ENCODE results near the gene AHDC1. TPM values are rescaled to one million over a fixed set of nuclear protein-coding genes. Genes with fewer than 3 reads are reported as not detected.

Gene AHDC1
- total and polyA plus RNA-seq, 9 of the 15 experiments (the other 6 are each of a cell fraction or from before 2014, with no cell fraction given): 0.21 to 36.4 (median 4.7) TPM

DNA sequence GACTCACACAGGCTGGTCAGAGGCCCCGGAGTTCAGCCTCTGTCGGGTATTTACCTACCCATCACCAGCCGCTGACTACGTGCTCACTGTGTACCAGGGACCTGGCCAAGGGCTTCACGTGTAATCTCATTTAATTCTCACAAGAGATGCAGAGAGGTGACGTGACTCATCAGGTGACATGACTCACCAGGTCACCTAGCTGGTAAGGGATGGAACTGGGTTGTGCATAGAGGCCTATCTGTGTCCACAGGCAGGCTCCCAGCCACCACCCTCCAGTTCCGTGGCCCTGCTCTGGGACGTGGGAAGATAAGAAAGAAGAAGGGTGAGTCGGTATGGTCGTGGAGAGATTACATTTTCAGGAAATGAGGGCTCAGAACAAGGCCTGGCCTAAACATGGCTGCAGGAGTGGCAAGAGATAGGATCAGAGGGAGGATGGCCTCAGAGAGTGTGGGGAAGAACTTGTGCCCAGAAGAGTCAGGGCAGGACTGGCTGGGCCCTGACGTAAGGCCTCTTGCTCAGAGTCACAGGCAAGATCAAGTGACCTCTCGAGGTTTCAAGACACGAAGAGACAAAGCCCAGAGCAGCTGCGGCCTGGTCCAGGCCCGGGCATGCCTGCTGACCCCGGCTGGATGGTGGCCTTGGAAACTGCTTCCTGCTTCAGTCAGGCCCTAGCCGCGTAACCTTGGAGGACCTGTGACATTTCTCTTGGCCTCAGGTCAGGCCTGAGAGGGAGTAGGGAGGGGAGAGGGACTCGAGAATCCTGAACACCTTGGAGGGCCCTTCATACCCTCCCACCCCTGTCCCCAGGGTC lies 61.3 kb downstream of the AHDC1 start (continued):
- peak; percentile 71 for TF ChIP-seq RBBP5 (IDR thresholded peaks at IDR 0.05; ENCODE audit: borderline replicate concordance, insufficient read depth, low read length, poor library complexity, severe bottlenecking)
- no peak for TF ChIP-seq SIX5 (IDR thresholded peaks at IDR 0.05; ENCODE audit: borderline replicate concordance in 1 of 2, insufficient read depth in 1 of 2, low read depth in 1 of 2, low read length in 2 of 2)
- no peak for TF ChIP-seq GABPB2 (CRISPR knock-in tag; conservative IDR thresholded peaks at IDR 0.05)
- TF ChIP-seq, protein P1, sequence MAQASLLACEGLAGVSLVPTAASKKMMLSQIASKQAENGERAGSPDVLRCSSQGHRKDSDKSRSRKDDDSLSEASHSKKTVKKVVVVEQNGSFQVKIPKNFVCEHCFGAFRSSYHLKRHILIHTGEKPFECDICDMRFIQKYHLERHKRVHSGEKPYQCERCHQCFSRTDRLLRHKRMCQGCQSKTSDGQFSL (CRISPR knock-in tag; IDR thresholded peaks at IDR 0.05): peak; percentile 20; the same call in 1 of the 2 replicates
- TF ChIP-seq, protein P1 (tag; IDR thresholded peaks at IDR 0.05): peak in 1 of 2 experiments; percentile 95; a peak in 2 of 4 replicates
- TF ChIP-seq, protein P2, sequence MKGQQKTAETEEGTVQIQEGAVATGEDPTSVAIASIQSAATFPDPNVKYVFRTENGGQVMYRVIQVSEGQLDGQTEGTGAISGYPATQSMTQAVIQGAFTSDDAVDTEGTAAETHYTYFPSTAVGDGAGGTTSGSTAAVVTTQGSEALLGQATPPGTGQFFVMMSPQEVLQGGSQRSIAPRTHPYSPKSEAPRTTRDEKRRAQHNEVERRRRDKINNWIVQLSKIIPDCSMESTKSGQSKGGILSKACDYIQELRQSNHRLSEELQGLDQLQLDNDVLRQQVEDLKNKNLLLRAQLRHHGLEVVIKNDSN (CRISPR knock-in tag; IDR thresholded peaks at IDR 0.05): peak; percentile 85
- TF ChIP-seq NR2F6 (CRISPR knock-in tag; IDR thresholded peaks at IDR 0.05): no peak
- TF ChIP-seq DDX20 (tag; IDR thresholded peaks at IDR 0.05; ENCODE audit: low read depth): peak; percentile 92
- TF ChIP-seq RBM39 (optimal IDR thresholded peaks at IDR 0.05; ENCODE audit: low read depth, low read length): no peak
- TF ChIP-seq, protein P3, sequence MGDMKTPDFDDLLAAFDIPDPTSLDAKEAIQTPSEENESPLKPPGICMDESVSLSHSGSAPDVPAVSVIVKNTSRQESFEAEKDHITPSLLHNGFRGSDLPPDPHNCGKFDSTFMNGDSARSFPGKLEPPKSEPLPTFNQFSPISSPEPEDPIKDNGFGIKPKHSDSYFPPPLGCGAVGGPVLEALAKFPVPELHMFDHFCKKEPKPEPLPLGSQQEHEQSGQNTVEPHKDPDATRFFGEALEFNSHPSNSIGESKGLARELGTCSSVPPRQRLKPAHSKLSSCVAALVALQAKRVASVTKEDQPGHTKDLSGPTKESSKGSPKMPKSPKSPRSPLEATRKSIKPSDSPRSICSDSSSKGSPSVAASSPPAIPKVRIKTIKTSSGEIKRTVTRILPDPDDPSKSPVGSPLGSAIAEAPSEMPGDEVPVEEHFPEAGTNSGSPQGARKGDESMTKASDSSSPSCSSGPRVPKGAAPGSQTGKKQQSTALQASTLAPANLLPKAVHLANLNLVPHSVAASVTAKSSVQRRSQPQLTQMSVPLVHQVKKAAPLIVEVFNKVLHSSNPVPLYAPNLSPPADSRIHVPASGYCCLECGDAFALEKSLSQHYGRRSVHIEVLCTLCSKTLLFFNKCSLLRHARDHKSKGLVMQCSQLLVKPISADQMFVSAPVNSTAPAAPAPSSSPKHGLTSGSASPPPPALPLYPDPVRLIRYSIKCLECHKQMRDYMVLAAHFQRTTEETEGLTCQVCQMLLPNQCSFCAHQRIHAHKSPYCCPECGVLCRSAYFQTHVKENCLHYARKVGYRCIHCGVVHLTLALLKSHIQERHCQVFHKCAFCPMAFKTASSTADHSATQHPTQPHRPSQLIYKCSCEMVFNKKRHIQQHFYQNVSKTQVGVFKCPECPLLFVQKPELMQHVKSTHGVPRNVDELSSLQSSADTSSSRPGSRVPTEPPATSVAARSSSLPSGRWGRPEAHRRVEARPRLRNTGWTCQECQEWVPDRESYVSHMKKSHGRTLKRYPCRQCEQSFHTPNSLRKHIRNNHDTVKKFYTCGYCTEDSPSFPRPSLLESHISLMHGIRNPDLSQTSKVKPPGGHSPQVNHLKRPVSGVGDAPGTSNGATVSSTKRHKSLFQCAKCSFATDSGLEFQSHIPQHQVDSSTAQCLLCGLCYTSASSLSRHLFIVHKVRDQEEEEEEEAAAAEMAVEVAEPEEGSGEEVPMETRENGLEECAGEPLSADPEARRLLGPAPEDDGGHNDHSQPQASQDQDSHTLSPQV (IDR thresholded peaks at IDR 0.05): peak; percentile 100
- no peak for TF ChIP-seq ZC3H4 (CRISPR knock-in tag; IDR thresholded peaks at IDR 0.05; ENCODE audit: borderline replicate concordance)
- no peak for TF ChIP-seq ZNF778 (CRISPR knock-in tag; IDR thresholded peaks at IDR 0.05)
- no peak for TF ChIP-seq NFIX (CRISPR knock-in tag; IDR thresholded peaks at IDR 0.05; ENCODE audit: low read depth)
- peak; percentile 48; the same call in 1 of the 2 replicates for TF ChIP-seq ZNF263 (CRISPR knock-in tag; IDR thresholded peaks at IDR 0.05; ENCODE audit: borderline replicate concordance)
- TF ChIP-seq, protein P4, sequence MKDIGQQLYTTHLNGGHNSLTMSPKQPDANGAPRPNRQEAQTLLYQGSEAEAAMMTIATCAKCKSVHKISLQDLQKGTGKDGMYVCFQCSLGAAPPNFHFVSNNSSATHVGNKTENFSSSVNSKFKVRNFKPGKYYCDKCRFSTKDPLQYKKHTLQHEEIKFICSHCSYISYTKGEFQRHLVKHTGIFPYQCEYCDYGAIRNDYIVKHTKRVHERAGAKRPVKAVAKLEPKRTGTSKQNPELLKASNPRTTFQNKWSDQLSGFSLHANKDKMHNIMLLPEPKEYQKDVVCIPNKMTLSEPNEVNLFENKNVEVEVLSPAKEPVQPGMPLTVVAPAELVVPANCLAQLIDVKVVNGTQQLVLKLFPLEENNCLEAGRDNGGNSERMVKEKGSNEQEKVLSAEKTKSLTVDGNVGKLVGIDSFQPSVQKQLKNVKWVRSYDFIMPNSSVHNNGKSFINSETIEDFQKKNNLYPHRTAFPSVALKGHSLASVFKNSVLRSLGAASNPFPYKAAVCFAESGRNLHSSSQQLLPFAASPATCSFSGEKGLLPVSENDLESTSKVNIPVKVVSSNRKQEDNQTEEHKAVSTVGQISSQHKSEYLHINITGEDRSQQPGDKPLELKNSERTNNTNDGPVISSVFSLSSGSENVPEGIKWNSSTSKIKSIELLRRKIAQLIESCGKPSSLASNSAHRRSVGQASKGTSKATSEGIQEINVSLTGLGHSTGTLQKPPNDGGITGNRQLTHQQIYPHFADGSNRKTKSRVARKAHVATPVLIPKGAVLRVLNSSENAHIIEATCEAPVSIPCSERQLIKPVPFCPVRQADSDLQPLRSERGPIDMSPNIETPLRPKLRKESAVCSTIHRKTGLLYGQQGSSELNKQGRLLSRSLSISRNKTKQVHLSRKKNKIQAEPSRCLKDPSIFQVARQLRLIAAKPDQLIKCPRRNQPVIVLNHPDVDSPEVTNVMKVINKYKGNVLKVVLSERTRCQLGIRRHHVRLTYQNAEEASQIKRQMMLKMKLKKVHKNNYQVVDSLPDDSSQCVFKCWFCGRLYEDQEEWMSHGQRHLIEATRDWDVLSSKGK (CRISPR knock-in tag; IDR thresholded peaks at IDR 0.05): no peak
- TF ChIP-seq ZNF780A (CRISPR knock-in tag; IDR thresholded peaks at IDR 0.05): no peak
- TF ChIP-seq PTBP1 (IDR thresholded peaks at IDR 0.05; ENCODE audit: low read depth, low read length): 0 out of 2 replicates have a peak, but pooled peaks have one; percentile 66

Measured in K562 (cell line).